ENCODE data around the gene AS3MT. TPM values are rescaled to one million over a fixed set of nuclear protein-coding genes. Genes with fewer than 3 reads are reported as not detected.
"Not testable (repeated sequence)": the region's sequence is repeated elsewhere in the genome, so short reads cannot be mapped to it uniquely, and the experiment has no call there.

AS3MT gene
- total and polyA plus RNA-seq, 2 of the 8 experiments (the other 6 are each of a cell fraction or from before 2014, with no cell fraction given) = 5.8 to 10.3 TPM

DNA sequence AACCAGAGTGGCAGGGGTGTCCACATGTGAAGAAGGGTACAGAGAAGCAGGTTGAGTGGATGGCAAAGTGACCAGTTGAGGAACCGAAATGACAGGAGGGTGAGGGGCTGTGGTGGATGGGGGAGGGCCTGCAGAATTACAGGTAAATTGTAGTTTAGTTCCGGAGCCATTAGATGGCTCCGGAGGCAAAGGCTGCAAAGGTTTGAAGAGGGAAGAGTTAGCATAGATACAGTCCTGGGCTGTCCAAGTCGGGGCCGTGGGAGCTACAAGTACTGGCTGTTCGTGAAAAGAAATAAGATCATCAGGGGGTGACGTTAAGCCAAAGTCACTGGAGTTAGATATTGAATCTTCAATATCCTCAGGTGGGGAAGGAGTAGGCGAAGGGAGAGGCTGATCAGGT is 26.1 kb upstream of the AS3MT start:
- not testable (repeated sequence) for H2BK12ac ChIP-seq (ENCODE audit: low read depth, low read length); H4K91ac ChIP-seq (replicated peaks; ENCODE audit: insufficient read length, low read length)
- 60% methylated on average over 8 of the region's 8 CpGs; no CpG with 5 or more reads in 1 of the 2 experiments for WGBS, 2 experiments (ENCODE audit: extremely low coverage in 1 of 2, insufficient coverage in 1 of 2, insufficient read length in 1 of 2, insufficient replicate concordance in 2 of 2, low coverage in 1 of 2, low lambda C conversion rate in 2 of 2, missing lambda C conversion rate in 1 of 2)

More for the DNA sequence above, 26.1 kb upstream of the AS3MT start:
- not testable (repeated sequence) for H3K27ac ChIP-seq (ENCODE audit: low read depth, low read length); H3K79me1 ChIP-seq (ENCODE audit: low read depth, low read length); H2BK120ac ChIP-seq (replicated peaks; ENCODE audit: low read depth, low read length); H2BK15ac ChIP-seq (ENCODE audit: low read length); H3K56ac ChIP-seq (replicated peaks; ENCODE audit: insufficient read length, low read depth, low read length); H3K18ac ChIP-seq (ENCODE audit: extremely low read depth, low read length); H3K36me3 ChIP-seq (ENCODE audit: control insufficient read depth in 2 of 4, insufficient read depth in 4 of 4, low read length in 3 of 4); H3K9me3 ChIP-seq (ENCODE audit: insufficient read depth in 2 of 2, low read depth in 1 of 2, low read length in 1 of 2); H3K4ac ChIP-seq (replicated peaks; ENCODE audit: insufficient read length, low read depth, low read length); DNase-seq (ENCODE audit: low read depth in 1 of 2, low spot score in 2 of 2); H3K23ac ChIP-seq (ENCODE audit: insufficient read length); H3K4me2 ChIP-seq (ENCODE audit: insufficient read depth in 1 of 2, low read depth in 2 of 2, low read length in 2 of 2); H4K8ac ChIP-seq (ENCODE audit: extremely low read depth, insufficient read depth, low read length); H3K79me2 ChIP-seq (ENCODE audit: control insufficient read depth in 1 of 2, insufficient read depth in 2 of 2, low read length in 2 of 2); H2BK5ac ChIP-seq (ENCODE audit: low read depth, low read length); H3K9ac ChIP-seq (replicated peaks in 1 of 4; ENCODE audit: extremely low read depth in 1 of 4, low read depth in 3 of 4, low read length in 3 of 4); FAIRE-seq; H2BK20ac ChIP-seq (ENCODE audit: low read length); H4K20me1 ChIP-seq (replicated peaks in 1 of 2; ENCODE audit: control insufficient read depth in 1 of 2, insufficient read depth in 2 of 2, low read length in 2 of 2); H3K4me1 ChIP-seq (replicated peaks in 1 of 4; ENCODE audit: control insufficient read depth in 3 of 4, insufficient read depth in 4 of 4, low read length in 3 of 4); H3K23me2 ChIP-seq (ENCODE audit: low read depth, low read length); H2AK5ac ChIP-seq (ENCODE audit: low read depth, low read length); H3K27me3 ChIP-seq (replicated peaks in 1 of 4; ENCODE audit: control insufficient read depth in 3 of 4, extremely low read depth in 1 of 4, insufficient read depth in 3 of 4, low read length in 3 of 4); H3K14ac ChIP-seq (ENCODE audit: insufficient read length); H3K4me3 ChIP-seq (ENCODE audit: extremely low read depth in 1 of 4, insufficient read depth in 2 of 4, low read depth in 3 of 4, low read length in 4 of 4); H4K5ac ChIP-seq (ENCODE audit: insufficient read length, low read depth, low read length)
- H2AFZ ChIP-seq (ENCODE audit: low read length) = peak overlapping the region; percentile 69; the same call in 1 of the 2 replicates
- CTCF ChIA-PET (ENCODE audit: partially characterized antibody) = interaction anchor here (1.2 to 2.2 kb wide), 4 partner anchors 8 to 59 kb away, joined by 3 to 13 read pairs (median 5); no protein-coding TSS in a partner anchor
- TF ChIP-seq, protein P1, sequence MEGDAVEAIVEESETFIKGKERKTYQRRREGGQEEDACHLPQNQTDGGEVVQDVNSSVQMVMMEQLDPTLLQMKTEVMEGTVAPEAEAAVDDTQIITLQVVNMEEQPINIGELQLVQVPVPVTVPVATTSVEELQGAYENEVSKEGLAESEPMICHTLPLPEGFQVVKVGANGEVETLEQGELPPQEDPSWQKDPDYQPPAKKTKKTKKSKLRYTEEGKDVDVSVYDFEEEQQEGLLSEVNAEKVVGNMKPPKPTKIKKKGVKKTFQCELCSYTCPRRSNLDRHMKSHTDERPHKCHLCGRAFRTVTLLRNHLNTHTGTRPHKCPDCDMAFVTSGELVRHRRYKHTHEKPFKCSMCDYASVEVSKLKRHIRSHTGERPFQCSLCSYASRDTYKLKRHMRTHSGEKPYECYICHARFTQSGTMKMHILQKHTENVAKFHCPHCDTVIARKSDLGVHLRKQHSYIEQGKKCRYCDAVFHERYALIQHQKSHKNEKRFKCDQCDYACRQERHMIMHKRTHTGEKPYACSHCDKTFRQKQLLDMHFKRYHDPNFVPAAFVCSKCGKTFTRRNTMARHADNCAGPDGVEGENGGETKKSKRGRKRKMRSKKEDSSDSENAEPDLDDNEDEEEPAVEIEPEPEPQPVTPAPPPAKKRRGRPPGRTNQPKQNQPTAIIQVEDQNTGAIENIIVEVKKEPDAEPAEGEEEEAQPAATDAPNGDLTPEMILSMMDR (IDR thresholded peaks at IDR 0.05; ENCODE audit: control extremely low read depth in 1 of 3, insufficient read depth in 1 of 3, low read depth in 1 of 3, low read length in 3 of 3) = peak in 2 of 3 experiments; percentile 19 to 47; a peak in 3 of 4 replicates
- TF ChIP-seq RAD21 (IDR thresholded peaks at IDR 0.05 in 1 of 2, conservative IDR thresholded peaks at IDR 0.05 in 1 of 2; ENCODE audit: low read depth in 2 of 2, low read length in 2 of 2) = peak; percentile 54 to 71
- POLR2A ChIA-PET (ENCODE audit: partially characterized antibody) = interaction anchor here (1.1 kb wide), 2 partner anchors 11 to 59 kb away, joined by 3 to 5 read pairs; no protein-coding TSS in a partner anchor

All from H1 (cell line).